ENCODE results near the gene NNMT.
A peak's percentile ranks its signal among the peaks of the same experiment; 100 is the strongest.
"Not testable (repeated sequence)": the region's sequence is repeated elsewhere in the genome, so short reads cannot be mapped to it uniquely, and the experiment has no call there.

NNMT gene

DNA sequence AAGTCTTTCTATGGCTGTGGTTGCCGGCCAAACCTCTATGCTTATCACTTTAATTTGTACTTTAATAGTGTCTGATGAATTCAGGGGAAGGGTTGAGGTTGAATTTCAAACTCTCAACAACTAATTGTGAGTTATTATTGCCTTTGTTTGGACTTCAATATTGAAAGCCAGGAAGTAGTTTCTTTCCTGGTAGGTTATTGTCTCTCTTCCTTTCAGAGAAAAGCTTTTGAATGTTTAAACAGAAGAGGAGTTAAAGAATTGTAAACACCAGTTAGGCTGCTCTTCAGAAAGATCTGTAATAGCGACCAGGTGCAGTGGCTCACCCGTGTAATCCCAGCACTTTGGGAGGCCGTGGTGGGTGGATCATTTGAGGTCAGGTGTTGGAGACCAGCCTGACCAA is 22.2 kb downstream of the NNMT start:
- H3K9me3 ChIP-seq, result no peaks in the 10 kb centered on the region
- H3K36me3 ChIP-seq, result no peaks in the 10 kb centered on the region
- H3K4me2 ChIP-seq, result no peak overlapping the region
- no peak overlapping the region for H3K27ac ChIP-seq
- no peaks in the 10 kb centered on the region for H3K27me3 ChIP-seq
- no peak overlapping the region for H3K9ac ChIP-seq
- H4K20me1 ChIP-seq, result no peaks in the 10 kb centered on the region
- TF ChIP-seq Cebpa-rat (IDR thresholded peaks at IDR 0.05), result no peak
- no peaks in the 10 kb centered on the region for H3K4me1 ChIP-seq
- H3K4me3 ChIP-seq, result no peak overlapping the region

DNA sequence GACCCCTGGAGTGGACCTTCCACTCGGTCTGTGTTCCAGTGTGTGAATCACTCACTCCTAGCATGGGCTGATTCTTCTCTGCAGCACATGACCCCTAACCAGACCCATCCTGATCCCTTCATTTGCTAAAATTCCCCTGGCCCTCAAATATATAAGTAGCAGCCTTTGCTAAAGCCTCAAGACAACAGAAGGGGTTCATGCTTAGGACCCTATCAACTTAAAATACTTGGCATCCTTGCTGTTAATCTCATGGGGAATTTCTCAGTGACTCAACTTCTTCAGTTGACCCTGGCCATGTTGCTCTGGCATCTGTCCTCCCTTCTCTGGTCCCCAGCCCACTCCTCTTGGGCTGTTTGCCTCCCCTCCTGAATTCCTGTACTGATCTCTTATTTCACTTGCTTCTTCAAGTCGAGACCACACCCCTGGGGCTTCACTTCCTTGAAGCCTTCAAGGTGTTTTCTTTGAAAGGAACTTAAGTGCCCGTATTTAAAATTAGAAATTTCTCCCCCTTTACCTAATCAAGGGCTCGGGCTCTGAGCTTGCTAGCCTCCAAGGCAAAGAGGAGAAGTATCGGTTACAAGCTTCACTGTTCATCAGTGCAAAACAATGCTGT is 23.6 kb downstream of the NNMT start:
- H4K20me1 ChIP-seq, result no peaks in the 10 kb centered on the region
- H3K4me3 ChIP-seq, result no peak overlapping the region
- H3K9me3 ChIP-seq, result no peaks in the 10 kb centered on the region
- no peak overlapping the region for H3K9ac ChIP-seq
- no peak overlapping the region for H3K27ac ChIP-seq
- H3K36me3 ChIP-seq, result no peaks in the 10 kb centered on the region
- H3K27me3 ChIP-seq, result no peaks in the 10 kb centered on the region
- no peak overlapping the region for H3K4me2 ChIP-seq
- no peak for TF ChIP-seq Cebpa-rat (IDR thresholded peaks at IDR 0.05)
- no peaks in the 10 kb centered on the region for H3K4me1 ChIP-seq

DNA sequence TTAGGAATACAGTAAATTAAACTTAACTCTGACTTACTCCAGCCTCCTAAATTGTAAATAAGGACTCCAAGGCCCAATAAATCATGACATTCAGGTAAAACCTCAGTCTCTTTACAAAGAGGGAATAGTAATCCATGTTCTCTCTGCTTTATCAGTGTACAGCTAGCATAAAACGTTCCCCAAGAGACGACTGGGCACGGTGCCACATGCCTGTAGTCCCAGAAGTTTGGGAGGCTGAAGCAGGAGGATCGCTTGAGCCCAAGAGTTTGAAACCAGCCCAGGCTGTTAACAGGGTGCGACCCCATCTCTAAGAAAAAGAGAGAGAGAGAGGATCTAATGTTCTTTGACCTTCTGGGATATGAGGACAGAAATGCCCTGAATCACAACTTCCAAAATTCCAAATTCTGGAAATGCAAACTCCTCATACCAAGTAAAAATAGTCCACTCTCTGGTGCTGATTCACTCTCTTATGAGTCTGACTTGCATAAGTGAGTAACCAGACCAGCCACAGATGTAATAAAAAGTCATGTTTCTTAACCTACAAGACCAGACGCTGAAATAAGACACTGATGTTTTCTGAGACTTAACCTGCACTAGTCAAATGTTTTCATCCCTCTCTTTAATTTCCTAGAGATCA is 25.5 kb downstream of the NNMT start:
- no peak overlapping the region for H3K27ac ChIP-seq
- H3K36me3 ChIP-seq, result no peaks in the 10 kb centered on the region

DNA sequence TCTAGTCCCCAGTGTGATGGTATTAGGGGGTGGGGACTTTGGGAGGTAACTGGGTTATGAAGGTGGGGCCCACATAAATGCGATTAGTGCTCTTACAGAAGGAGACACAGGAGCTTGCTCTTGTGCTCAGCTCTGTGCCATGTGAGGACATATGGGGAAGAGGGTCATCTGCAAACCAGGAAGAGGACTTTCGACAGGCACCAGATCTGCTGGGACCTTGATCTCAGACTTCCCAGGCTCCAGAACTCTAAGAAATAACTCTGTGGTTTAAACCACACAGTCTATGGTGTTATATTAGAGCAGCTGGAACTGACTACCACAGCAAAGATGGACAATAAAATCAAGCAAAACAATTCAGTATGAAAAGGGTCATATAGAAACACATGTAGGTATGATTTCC is 26.7 kb downstream of the NNMT start:
- H3K36me3 ChIP-seq, result no peaks in the 10 kb centered on the region
- no peak overlapping the region for H3K27ac ChIP-seq
- peaks cover 8% of the 10 kb centered on the region for H3K4me1 ChIP-seq
- H4K20me1 ChIP-seq, result no peaks in the 10 kb centered on the region
- H3K4me3 ChIP-seq, result no peak overlapping the region
- H3K9ac ChIP-seq, result no peak overlapping the region
- H3K9me3 ChIP-seq, result no peaks in the 10 kb centered on the region
- no peak for TF ChIP-seq Cebpa-rat (IDR thresholded peaks at IDR 0.05)
- H3K27me3 ChIP-seq, result no peaks in the 10 kb centered on the region
- H3K4me2 ChIP-seq, result no peak overlapping the region

More for the DNA sequence above, 25.5 kb downstream of the NNMT start:
- Histone ChIP-seq H3K27me3 (no peaks in the 10 kb centered on the region), H3K9ac (no peak overlapping the region), H3K4me3 (no peak overlapping the region), H3K4me2 (no peak overlapping the region), H3K9me3 (no peaks in the 10 kb centered on the region), H3K4me1 (peaks cover 3% of the 10 kb centered on the region), H4K20me1 (no peaks in the 10 kb centered on the region)
- TF ChIP-seq Cebpa-rat (IDR thresholded peaks at IDR 0.05), result no peak

DNA sequence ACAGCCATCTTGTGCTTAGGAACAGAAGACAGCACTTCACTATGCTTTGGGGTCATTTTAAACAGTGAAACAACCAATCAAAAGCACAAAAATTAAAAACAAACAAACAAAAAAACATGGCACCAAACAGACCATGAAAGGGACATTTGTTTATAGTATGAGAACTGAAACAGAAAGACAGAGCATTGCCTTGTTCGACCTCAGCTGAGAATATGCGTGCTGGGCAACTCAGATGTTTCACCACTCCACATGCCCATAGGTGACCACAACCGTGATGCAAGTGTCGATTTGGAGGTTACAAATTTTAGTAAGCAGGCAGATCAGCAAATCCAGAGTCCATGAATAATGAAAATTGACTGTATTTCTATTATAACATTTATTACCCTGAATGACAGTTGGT is 30.0 kb downstream of the NNMT start:
- no peaks in the 10 kb centered on the region for H3K36me3 ChIP-seq
- no peak for TF ChIP-seq Cebpa-rat (IDR thresholded peaks at IDR 0.05)
- H3K4me3 ChIP-seq, result no peak overlapping the region
- H3K4me1 ChIP-seq, result peaks cover 8% of the 10 kb centered on the region
- no peaks in the 10 kb centered on the region for H3K27me3 ChIP-seq
- H3K9ac ChIP-seq, result no peak overlapping the region
- no peaks in the 10 kb centered on the region for H4K20me1 ChIP-seq
- peaks cover 8% of the 10 kb centered on the region for H3K9me3 ChIP-seq
- no peak overlapping the region for H3K27ac ChIP-seq
- no peak overlapping the region for H3K4me2 ChIP-seq

DNA sequence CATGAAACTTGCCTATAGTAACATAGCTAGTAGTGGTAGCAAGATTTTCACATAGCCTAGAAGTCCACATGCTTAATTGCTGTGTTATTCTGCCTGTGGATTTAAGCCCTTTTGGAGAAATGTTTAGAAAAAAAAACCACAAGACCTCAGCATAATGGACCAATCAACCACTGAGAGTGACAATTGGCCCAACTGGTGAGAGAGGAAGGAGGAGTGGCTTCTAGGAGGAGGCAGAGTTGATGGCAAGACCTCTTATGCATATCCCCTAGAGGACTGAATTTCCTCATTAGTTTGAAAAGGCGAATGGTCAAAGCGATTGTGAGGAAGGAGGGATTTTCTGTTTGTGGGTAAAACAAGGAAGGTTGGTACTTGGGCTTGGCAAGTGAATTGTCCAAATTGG is 30.6 kb downstream of the NNMT start:
- no peak overlapping the region for H3K9ac ChIP-seq
- H3K4me3 ChIP-seq, result no peak overlapping the region
- no peak for TF ChIP-seq Cebpa-rat (IDR thresholded peaks at IDR 0.05)
- H3K36me3 ChIP-seq, result no peaks in the 10 kb centered on the region
- H3K4me1 ChIP-seq, result peaks cover 8% of the 10 kb centered on the region
- H3K9me3 ChIP-seq, result peaks cover 8% of the 10 kb centered on the region
- no peak overlapping the region for H3K27ac ChIP-seq
- no peaks in the 10 kb centered on the region for H4K20me1 ChIP-seq
- no peaks in the 10 kb centered on the region for H3K27me3 ChIP-seq
- H3K4me2 ChIP-seq, result peak overlapping the region; percentile 29; the same call in 1 of the 2 replicates

DNA sequence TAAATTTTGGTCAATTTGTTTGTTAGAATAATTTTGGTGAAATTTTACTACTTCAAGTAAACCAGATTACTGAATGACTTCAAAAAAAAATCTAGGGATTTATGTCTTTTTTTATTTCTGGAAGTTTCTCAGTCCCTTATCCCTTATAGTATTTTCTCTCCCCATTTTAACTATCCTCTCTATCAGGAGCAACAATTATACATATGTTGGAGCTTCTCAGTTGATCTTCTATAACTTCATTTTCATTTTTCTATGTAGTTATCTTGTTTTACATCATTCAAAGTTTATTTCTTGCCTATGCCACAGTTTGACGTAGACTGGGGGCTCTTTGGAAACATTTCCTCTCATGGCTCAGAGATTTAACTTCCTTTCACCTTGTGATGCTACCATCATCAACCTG is 34.2 kb downstream of the NNMT start:
- H4K20me1 ChIP-seq, result no peaks in the 10 kb centered on the region
- H3K4me3 ChIP-seq, result no peak overlapping the region
- H3K4me1 ChIP-seq, result peaks cover 8% of the 10 kb centered on the region
- no peak overlapping the region for H3K4me2 ChIP-seq
- H3K27ac ChIP-seq, result no peak overlapping the region
- H3K36me3 ChIP-seq, result no peaks in the 10 kb centered on the region
- no peak overlapping the region for H3K9ac ChIP-seq
- peaks cover 8% of the 10 kb centered on the region for H3K9me3 ChIP-seq
- TF ChIP-seq Cebpa-rat (IDR thresholded peaks at IDR 0.05), result no peak
- no peaks in the 10 kb centered on the region for H3K27me3 ChIP-seq

DNA sequence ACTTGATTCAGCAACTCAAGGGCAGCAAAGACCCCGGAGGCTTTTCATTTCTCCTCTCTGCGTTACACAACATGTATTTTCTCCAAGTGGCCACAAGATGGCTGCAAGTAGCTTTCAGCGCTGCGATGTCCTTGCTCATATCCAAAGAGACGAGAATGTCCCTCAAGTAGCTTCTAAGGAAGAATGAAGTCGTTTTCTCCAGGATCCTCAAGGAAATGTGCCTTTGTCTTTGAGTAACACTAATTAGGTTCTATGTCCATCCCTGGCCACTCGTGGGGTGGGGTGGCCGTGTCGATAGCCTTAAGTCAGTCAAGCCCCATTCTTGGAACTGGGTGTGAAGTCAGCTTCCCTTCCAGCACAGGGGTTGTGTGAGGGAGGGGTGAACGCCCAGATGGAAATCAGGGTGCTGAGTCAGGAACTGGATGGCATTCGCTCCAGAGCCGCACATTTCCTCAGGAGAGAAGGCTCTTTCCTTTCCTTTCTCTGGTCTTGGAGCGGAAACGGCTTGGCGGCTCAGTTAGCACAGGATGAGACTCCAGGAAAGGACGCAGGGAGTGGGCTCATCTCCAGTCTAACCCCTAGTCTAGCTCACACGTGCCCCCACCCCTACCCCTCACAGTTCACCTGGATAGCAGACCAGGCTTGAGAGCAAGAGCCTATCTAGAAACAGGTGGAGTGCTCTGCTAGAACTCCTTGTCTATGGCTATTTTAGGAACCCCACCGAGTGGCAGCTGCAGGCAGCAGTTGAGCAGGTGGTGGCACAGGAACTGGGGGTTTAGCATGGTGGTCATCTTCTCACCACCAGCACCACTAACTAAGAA is 44.3 kb downstream of the NNMT start:
- H3K4me2 ChIP-seq, result peak overlapping the region; percentile 58
- H3K4me3 ChIP-seq, result no peak overlapping the region
- no peaks in the 10 kb centered on the region for H3K27me3 ChIP-seq
- H4K20me1 ChIP-seq, result no peaks in the 10 kb centered on the region
- H3K36me3 ChIP-seq, result no peaks in the 10 kb centered on the region
- peaks cover 13% of the 10 kb centered on the region for H3K4me1 ChIP-seq
- 0 out of 2 replicates have a peak, but pooled peaks cover 3% of the 10 kb centered on the region for H3K9me3 ChIP-seq
- no peak overlapping the region for H3K27ac ChIP-seq
- no peak overlapping the region; the same call in 1 of the 2 replicates for H3K9ac ChIP-seq
- TF ChIP-seq Cebpa-rat (IDR thresholded peaks at IDR 0.05), result peak; percentile 27; the same call in 1 of the 2 replicates

DNA sequence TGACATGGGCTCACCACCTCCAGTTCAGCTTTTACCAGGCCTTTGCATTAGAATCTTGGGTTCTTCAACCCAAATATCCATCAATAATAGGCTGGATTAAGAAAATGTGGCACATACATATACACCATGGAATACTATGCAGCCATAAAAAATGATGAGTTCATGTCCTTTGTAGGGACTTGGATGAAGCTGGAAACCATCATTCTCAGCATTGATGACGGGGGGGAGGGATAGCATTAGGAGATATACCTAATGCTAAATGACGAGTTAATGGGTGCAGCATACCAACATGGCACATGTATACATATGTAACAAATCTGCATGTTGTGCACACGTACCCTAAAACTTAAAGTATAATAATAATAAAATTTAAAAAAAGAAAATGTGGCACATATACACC is 45.5 kb downstream of the NNMT start:
- not testable (repeated sequence) for H3K27ac ChIP-seq, H3K27me3 ChIP-seq, H3K9me3 ChIP-seq, H4K20me1 ChIP-seq, H3K4me3 ChIP-seq, H3K4me2 ChIP-seq, H3K36me3 ChIP-seq, H3K9ac ChIP-seq
- peaks cover 13% of the 10 kb centered on the region for H3K4me1 ChIP-seq

DNA sequence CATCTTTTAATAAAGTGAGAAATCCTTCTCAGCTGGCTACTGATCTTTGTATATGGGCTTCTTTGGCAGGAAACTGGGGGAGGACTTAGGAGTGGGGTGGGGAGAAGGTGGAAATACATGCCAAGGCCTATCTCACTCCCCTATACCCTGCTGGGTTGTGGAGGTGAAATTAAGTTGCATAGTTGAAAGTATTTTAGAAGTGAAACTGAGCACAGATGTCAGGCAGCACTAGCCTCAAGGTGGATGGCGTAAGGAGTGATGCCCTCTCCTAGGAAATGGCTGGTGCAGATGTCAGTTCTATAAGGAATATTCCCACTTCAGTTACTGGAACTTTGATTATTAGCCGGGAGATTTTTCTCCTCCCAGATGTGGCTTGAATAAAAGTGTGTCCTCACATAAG is 46.3 kb downstream of the NNMT start:
- no peak for TF ChIP-seq Cebpa-rat (IDR thresholded peaks at IDR 0.05)
- peaks cover 14% of the 10 kb centered on the region for H3K9me3 ChIP-seq
- no peak overlapping the region for H3K4me3 ChIP-seq
- no peaks in the 10 kb centered on the region for H3K27me3 ChIP-seq
- peaks cover 13% of the 10 kb centered on the region for H3K4me1 ChIP-seq
- no peaks in the 10 kb centered on the region for H4K20me1 ChIP-seq
- H3K36me3 ChIP-seq, result no peaks in the 10 kb centered on the region
- H3K27ac ChIP-seq, result no peak overlapping the region
- no peak overlapping the region for H3K4me2 ChIP-seq
- H3K9ac ChIP-seq, result no peak overlapping the region

Data from BLaER1 (cell line).